Type B pancreatic cell (in vitro differentiated cells): Measurements from ENCODE around the gene PLA2G4E. TPM values are rescaled to one million over a fixed set of nuclear protein-coding genes. Genes with fewer than 3 reads are reported as not detected.

Experiments used
- DNase-seq: peaks from one replicate; pipeline ENCODE4 v3.0.0; 2021; ENCODE audit warnings: mixed read lengths; ENCODE audit not compliant: unreplicated experiment; ENCODE audit errors: extremely low spot score
- H3K27ac Mint-ChIP-seq: 2 replicates; pipeline ENCODE4 v1.8.0; 2021; ENCODE audit warnings: mild to moderate bottlenecking, mixed read lengths
- H3K27me3 Mint-ChIP-seq: 2 replicates; pipeline ENCODE4 v1.8.0; 2021; ENCODE audit warnings: mixed read lengths
- H3K36me3 Mint-ChIP-seq: 2 replicates; pipeline ENCODE4 v1.8.0; 2021; ENCODE audit warnings: mixed read lengths
- H3K4me1 Mint-ChIP-seq: one replicate; pipeline ENCODE4 v1.8.0; 2021; ENCODE audit warnings: mixed read lengths; ENCODE audit not compliant: unreplicated experiment
- H3K4me3 Mint-ChIP-seq: 2 replicates; pipeline ENCODE4 v1.8.0; 2021; ENCODE audit warnings: mild to moderate bottlenecking, mixed read lengths
- H3K9me3 Mint-ChIP-seq: 2 replicates; pipeline ENCODE4 v1.8.0; 2021; ENCODE audit warnings: mixed read lengths
- total RNA-seq: library from RNA; stranded (reverse); gene quantifications from 2 replicates; pipeline ENCODE4 v1.2.1, GENCODE V29; 2021; ENCODE audit warnings: low replicate concordance
- TF ChIP-seq, protein P1 (sequence below): fragments of 200-600 bp; sonication (generic); conservative IDR thresholded peaks from 2 replicates; pipeline ENCODE4 v1.5.0; 2021; ENCODE audit warnings: antibody characterized with exemption, mild to moderate bottlenecking

Gene PLA2G4E
- total RNA-seq, 1 donor from 2014 or later, result not detected

DNA sequence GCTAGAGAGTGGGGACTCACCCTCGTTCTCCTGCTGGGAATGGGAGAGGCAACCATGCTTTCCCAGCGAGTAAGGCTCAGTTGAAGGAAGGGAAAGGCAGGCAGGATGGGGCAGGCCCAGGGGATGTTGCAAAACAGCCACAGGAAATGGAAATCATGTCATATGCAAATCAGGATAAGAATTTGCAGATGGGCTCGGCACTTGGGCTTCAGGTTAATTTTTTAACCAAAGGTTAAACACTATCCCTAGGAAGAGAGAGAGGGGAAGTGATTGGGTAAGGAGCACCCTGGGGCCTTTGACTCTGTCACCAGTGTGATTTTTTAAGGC lies 14.6 kb upstream of the PLA2G4E start:
- peak; percentile 49 for DNase-seq
- TF ChIP-seq, protein P1, sequence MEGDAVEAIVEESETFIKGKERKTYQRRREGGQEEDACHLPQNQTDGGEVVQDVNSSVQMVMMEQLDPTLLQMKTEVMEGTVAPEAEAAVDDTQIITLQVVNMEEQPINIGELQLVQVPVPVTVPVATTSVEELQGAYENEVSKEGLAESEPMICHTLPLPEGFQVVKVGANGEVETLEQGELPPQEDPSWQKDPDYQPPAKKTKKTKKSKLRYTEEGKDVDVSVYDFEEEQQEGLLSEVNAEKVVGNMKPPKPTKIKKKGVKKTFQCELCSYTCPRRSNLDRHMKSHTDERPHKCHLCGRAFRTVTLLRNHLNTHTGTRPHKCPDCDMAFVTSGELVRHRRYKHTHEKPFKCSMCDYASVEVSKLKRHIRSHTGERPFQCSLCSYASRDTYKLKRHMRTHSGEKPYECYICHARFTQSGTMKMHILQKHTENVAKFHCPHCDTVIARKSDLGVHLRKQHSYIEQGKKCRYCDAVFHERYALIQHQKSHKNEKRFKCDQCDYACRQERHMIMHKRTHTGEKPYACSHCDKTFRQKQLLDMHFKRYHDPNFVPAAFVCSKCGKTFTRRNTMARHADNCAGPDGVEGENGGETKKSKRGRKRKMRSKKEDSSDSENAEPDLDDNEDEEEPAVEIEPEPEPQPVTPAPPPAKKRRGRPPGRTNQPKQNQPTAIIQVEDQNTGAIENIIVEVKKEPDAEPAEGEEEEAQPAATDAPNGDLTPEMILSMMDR, result no peak
- H3K4me1 Mint-ChIP-seq, result no peaks in the 10 kb centered on the region
- H3K27ac Mint-ChIP-seq, result no peak overlapping the region
- H3K9me3 Mint-ChIP-seq, result no peaks in the 10 kb centered on the region
- H3K4me3 Mint-ChIP-seq, result no peak overlapping the region
- no peaks in the 10 kb centered on the region for H3K36me3 Mint-ChIP-seq
- peaks cover 12% of the 10 kb centered on the region for H3K27me3 Mint-ChIP-seq

DNA sequence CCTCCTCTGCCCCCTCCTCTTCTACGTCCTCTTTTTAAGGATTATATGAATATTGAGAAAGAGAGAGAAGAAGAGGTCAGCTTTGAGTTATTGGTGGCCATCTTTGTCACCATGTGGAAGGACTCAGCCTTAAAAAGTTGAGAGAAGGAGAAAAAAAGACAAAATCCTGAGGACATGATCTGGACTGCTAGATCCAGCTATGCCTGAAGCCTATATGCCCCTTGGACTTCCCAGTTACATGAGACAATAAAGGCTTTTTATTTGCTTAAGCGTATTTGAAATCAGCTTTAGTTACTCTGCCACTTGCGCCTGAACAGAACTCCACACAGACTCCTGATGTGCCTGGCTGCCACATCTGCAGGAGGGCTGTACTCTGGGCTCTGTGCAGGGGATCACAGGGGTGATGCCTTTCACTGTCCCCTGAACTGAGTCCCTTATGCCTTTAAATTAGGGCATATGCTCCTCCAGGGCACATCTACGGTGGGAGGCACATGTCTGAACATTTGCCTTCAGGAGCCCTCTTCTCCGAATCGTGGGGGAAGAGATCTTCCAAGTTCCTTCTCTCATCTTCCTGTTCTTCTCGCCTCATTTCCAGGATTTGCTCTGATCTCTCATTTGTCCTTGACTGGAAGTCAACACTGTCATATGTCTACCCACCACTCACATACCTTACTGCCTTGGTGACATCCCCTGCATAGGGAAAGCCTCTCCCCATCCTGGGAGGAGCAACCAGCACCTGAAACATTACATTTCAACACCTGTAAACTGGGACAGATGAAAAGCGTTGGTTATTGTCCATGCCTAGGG lies 14.0 kb upstream of the PLA2G4E start:
- DNase-seq, result no peak
- TF ChIP-seq, protein P1, result no peak
- H3K27me3 Mint-ChIP-seq, result peaks cover 13% of the 10 kb centered on the region
- H3K4me1 Mint-ChIP-seq, result no peaks in the 10 kb centered on the region
- no peaks in the 10 kb centered on the region for H3K36me3 Mint-ChIP-seq
- H3K9me3 Mint-ChIP-seq, result no peaks in the 10 kb centered on the region
- H3K4me3 Mint-ChIP-seq, result no peak overlapping the region
- no peak overlapping the region for H3K27ac Mint-ChIP-seq

DNA sequence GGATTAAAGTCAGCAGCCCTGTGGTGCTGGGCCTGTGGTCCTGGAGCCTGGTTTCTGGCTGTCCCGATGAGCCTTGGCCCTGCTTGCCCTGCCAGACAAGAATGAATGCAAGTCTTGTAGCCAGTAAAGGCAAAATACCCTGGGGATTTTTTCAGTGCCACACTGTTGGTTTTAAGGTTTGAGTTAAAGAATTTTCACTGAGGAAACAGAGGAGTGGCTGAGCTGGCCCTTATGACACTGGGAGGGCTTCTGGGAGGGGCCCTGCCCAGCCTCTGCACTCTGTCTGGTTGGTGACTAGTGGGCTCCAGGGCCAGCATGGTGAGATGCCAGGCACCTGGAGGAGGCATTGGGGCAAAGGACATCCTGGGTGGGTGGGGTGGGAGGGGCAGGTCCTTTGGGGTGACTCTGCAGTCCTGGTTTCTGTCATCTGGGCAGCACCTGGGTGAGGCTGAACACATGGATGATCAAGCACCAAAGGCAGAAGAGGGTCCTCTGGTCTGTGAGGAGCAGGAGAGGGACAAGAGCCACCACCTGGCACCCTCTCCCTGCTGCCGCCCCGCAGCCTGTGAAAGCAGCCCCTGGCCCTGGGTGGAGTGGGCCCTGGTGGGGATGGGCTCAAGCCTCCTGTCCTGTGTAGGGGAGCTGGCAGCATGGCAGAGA lies 12.5 kb upstream of the PLA2G4E start:
- Mint-ChIP-seq H3K4me3 (no peak overlapping the region), H3K27me3 (peaks cover 15% of the 10 kb centered on the region), H3K36me3 (no peaks in the 10 kb centered on the region), H3K4me1 (no peaks in the 10 kb centered on the region), H3K9me3 (no peaks in the 10 kb centered on the region), H3K27ac (no peak overlapping the region)
- TF ChIP-seq, protein P1, result no peak
- no peak for DNase-seq

DNA sequence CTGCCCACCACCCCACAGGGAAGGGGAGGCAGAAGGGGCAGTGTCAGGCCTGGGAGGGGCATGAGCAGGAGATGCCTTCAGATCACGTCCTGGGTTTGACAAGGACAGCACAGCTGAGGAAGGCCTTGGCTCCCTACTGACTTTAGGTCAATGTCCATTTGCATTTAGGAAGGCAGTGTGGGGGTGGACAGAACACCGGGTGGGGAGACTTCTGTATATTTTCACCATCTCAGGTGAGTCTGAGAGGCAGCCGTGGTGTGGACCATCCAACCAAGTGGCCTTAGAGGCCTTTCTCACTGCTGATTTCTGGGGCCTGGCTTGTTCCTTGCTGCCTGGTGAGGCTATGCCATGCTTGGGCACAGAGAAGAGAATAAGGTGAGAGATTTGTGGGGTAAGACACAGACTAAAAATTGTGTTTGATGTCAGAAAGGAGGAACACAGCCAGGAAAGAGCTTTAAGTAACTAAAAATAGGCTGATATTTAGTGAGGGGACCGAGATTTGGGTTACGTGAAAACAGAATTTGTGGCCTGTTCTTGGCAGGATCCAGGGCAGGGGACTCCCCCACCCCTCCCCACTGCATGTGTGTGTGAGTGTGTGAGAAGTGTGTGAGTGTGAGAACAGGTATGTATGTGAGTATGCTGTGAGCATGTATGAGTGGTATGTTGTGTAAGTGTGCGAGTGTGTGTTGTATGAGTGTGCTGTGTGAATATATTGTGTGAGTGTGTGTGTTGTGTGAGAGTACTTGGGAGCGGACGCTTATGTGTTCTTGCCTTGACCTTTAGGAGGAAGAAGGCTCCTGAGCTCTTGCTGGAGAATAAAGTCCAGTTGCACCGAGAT lies 11.8 kb upstream of the PLA2G4E start:
- DNase-seq, result no peak
- H3K27ac Mint-ChIP-seq, result no peak overlapping the region
- no peak overlapping the region for H3K4me3 Mint-ChIP-seq
- TF ChIP-seq, protein P1, result no peak
- peaks cover 19% of the 10 kb centered on the region for H3K27me3 Mint-ChIP-seq
- H3K4me1 Mint-ChIP-seq, result no peaks in the 10 kb centered on the region
- no peaks in the 10 kb centered on the region for H3K9me3 Mint-ChIP-seq
- H3K36me3 Mint-ChIP-seq, result no peaks in the 10 kb centered on the region

DNA sequence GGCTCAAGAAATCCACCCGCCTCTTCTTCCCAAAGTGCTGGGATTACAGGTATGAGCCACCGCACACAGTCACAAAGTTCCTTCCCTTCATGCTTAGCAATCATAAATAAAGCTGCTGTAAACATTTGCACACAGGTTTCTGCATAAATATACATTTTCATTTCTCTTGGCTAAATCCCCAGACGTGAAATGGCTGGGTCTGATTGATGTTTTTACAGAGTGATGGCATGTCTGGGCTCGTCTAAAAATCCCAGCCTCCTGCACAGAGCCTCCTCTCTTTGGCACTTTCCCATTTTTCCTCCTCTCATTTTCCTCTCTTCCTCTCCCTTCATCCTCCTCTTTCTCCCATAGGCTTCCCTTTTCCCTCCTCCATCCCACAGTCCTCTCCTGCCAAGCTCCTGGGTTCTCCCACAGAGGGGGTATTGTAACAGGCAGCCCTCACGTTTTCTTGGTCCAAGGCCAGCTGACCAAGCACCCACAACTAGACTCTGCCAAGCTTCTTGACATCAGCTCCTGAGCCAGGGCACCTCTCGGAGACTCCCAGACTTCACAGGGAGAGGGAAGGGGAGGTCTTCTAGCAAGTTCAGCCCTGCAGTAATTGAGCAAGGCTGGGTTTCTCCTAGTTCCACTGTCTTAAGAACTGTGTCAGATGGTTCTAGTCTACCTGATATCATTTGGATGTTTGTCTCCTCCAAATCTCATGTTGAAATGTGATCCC lies 10.5 kb upstream of the PLA2G4E start:
- no peak overlapping the region for H3K4me3 Mint-ChIP-seq
- H3K27ac Mint-ChIP-seq, result no peak overlapping the region
- peaks cover 24% of the 10 kb centered on the region for H3K27me3 Mint-ChIP-seq

More for the DNA sequence above, 10.5 kb upstream of the PLA2G4E start:
- DNase-seq, result no peak
- Mint-ChIP-seq H3K4me1 (no peaks in the 10 kb centered on the region), H3K36me3 (no peaks in the 10 kb centered on the region), H3K9me3 (no peaks in the 10 kb centered on the region)
- TF ChIP-seq, protein P1, result no peak
